NCI-H2227 (cell line): Measurements from ENCODE around the gene SPATA20.
A peak's percentile ranks its signal among the peaks of the same experiment; 100 is the strongest.

ENCODE experiments used
- DNase-seq: peaks from one replicate; lab custom pipeline; 2025; ENCODE audit not compliant: unreplicated experiment; lab: John Stamatoyannopoulos, UW

The SPATA20 gene

GRCh38 chr17:50594128-50594823 lies 47.3 kb downstream of the SPATA20 start:
- no peak for DNase-seq

DNA sequence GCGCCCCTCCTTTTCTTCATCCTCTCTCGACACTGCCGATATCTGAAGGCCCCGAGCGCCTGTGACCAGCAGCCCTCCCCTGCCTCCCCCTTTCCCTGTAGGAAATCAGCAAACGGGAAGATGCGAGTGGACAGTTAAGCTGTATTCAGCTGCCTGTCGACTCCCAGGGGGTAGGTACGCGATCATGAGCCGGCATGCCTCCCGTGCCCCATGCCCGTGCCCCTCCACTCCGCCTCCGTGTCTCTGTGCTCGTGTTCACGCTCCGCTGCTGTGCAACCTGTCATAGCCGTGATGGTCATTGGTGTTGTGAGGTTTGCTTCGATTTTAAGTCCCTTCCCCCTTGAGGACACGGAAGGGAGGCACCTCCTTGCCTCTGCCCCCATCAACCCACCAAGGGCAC lies 47.9 kb downstream of the SPATA20 start:
- DNase-seq = peak; percentile 17

DNA sequence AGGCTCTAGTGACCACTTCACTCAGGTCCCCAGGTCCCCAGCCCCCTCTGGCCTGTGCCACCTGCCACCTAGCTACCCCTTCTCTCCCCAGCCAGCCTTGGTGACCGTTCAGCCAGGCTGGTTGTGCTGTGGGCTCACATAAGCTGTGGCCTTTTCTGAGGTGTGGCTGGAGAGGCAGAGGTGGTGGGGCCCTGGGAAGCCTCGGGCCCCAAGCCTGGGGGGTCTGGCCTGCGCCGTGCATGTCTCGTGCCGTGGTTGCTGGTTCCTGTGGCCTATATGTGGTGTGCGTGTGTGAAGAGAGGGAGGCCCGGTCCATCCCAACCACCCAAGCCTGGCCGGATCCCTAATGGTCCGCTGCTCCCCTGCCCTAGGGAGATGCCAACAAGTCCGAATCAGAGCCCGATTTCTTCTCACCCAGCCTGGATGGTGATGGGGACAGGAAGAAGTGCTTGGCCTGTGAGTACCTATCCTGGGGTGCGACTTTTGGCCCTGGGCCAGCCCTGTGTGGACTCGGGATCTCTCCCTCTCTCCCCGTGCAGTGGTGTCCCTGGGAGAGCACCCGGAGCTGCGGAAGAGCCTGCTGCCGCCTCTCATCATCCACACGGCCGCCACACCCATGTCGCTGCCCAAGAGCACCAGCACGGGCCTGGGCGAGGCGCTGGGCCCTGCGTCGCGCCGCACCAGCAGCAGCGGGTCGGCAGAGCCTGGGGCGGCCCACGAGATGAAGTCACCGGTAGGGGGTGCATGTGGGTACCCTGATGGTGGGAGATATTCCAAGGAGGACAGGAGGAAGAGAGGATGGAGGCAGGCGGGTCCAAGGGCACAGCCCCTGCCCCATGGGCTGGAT lies 49.4 kb downstream of the SPATA20 start:
- DNase-seq = no peak

DNA sequence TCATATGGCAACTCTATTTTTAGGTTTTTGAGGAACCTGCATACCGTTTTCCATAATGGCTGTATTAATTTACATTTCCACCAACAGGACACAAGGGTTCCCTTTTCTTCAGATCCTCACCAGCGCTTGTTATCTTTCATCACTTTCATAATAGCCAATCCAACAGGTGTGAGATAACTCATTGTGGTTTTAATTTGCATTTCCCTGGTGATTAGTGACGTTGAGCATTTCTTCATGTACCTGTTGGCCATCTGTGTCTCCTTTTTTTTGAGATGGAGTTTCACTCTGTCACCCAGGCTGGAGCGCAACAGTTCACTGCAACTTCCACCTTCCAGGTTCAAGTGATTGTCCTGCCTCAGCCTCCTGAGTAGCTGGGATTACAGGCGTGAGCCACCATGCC lies 51.5 kb downstream of the SPATA20 start:
- no peak for DNase-seq

DNA sequence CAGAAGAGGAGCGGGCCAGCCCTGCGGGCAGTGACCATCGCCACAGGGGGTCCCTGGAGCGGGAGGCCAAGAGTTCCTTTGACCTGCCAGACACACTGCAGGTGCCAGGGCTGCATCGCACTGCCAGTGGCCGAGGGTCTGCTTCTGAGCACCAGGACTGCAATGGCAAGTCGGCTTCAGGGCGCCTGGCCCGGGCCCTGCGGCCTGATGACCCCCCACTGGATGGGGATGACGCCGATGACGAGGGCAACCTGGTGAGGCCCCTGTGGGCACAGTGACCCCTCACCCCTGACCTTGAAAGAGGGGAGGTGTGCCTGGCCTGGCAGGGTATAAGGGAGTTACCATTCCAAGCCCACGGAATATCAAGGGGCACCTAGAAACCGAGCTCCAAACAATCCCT lies 52.6 kb downstream of the SPATA20 start:
- DNase-seq = no peak

DNA sequence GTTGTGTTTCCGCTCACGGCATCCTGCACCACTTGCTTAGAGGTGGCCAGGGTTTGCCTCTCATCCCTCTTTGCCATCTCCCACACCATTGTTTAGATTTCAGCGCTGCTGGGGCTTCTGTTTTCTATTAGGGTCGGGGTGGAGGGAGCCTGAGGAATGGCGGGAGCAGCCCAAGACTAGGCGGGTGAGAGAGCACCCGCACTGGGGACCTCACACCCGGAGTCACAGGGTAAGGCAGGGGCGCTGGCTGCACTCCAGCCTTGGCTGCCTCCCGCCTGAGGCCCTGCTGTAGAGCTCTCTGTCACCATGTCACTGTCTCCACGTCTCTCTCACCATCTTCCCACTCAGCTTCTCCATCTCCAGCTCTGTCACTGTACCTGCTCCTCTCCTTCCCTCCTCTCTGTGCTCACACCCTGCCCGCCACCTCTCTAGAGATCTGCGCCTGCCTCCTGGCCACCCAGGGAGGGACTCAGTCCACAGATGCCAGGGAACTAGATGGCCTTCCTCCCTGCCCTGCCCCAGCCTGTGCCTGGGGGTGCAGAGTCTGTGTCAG lies 54.9 kb downstream of the SPATA20 start:
- no peak for DNase-seq

DNA sequence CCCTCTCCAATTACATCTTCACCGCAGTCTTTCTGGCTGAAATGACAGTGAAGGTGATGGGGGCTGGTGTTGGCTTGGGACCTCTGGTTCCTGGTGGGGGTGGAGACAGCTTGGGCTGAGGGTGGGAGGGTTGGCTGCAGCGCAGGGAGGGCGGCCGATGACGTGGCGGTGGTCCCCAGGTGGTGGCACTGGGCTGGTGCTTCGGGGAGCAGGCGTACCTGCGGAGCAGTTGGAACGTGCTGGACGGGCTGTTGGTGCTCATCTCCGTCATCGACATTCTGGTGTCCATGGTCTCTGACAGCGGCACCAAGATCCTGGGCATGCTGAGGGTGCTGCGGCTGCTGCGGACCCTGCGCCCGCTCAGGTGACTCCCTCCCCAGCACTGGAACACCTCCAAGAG lies 55.9 kb downstream of the SPATA20 start:
- no peak for DNase-seq

- DNase-seq = peak; percentile 31
These were observed 56.4 kb downstream of the SPATA20 start for GRCh38 chr17:50603340-50603739.

GRCh38 chr17:50604513-50604912 lies 57.5 kb downstream of the SPATA20 start:
- DNase-seq = no peak

- no peak for DNase-seq
These were observed 58.5 kb downstream of the SPATA20 start for GRCh38 chr17:50605429-50605828.
